GM12865 (cell line): Measurements from ENCODE around the gene CFAP68.

Source experiments
- DNase-seq: peaks from one replicate; pipeline ENCODE4 v3.0.0; 2010; ENCODE audit warnings: low read depth
- H3K4me3 ChIP-seq: 2 replicates; pipeline ENCODE4 v1.5.1; 2011; ENCODE audit warnings: mild to moderate bottlenecking, low read depth, low read length, control low read depth
- TF ChIP-seq, protein P1 (sequence below): IDR thresholded peaks from 2 replicates; pipeline ENCODE4 v1.5.1; 2011; ENCODE audit warnings: low read length, control low read depth, low read depth, inconsistent platforms; ENCODE audit not compliant: insufficient read depth; ENCODE audit errors: missing control alignments

The CFAP68 gene

DNA sequence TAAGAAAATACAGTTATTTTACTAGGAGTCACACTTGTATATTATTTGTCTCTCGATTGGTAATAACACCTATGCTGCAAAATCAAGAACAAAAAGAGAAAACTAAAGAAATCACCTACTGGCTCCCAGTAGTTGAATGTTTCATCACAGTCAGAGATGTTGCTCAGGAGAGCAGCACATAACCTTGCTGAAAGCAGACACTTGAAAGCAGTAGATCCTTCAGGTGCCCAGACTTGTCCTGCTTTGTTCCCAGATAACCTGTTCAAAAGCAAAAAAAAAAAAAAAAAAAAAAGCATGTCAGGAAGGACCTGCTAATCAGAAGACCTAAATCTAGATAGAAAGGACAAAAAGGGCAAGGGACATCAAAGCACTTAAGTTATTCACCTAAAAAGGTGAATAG, 9.2 kb upstream of the CFAP68 start:
- TF ChIP-seq, protein P1, sequence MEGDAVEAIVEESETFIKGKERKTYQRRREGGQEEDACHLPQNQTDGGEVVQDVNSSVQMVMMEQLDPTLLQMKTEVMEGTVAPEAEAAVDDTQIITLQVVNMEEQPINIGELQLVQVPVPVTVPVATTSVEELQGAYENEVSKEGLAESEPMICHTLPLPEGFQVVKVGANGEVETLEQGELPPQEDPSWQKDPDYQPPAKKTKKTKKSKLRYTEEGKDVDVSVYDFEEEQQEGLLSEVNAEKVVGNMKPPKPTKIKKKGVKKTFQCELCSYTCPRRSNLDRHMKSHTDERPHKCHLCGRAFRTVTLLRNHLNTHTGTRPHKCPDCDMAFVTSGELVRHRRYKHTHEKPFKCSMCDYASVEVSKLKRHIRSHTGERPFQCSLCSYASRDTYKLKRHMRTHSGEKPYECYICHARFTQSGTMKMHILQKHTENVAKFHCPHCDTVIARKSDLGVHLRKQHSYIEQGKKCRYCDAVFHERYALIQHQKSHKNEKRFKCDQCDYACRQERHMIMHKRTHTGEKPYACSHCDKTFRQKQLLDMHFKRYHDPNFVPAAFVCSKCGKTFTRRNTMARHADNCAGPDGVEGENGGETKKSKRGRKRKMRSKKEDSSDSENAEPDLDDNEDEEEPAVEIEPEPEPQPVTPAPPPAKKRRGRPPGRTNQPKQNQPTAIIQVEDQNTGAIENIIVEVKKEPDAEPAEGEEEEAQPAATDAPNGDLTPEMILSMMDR: no peak
- DNase-seq: no peak
- peak overlapping the region; percentile 60 for H3K4me3 ChIP-seq

- DNase-seq: no peak
- TF ChIP-seq, protein P1: no peak
- peak overlapping the region; percentile 60 for H3K4me3 ChIP-seq
These were observed 8.8 kb upstream of the CFAP68 start for GRCh38 chr11:111870522-111870885.

- DNase-seq: peak; percentile 93
- H3K4me3 ChIP-seq: peak within 1 kb of the TSS; percentile 60
- TF ChIP-seq, protein P1: peak; percentile 14
These were observed 8.3 kb upstream of the CFAP68 start, which contains the start of gene ALG9 for GRCh38 chr11:111870886-111871692. Gene ALG9 (minus strand): TSS chr11:111871581. CDS start chr11:111871482, 99 bp downstream.

- peak overlapping the region; percentile 60 for H3K4me3 ChIP-seq
- TF ChIP-seq, protein P1: no peak
- DNase-seq: no peak
These were observed 7.6 kb upstream of the CFAP68 start for GRCh38 chr11:111871693-111872161.

GRCh38 chr11:111878385-111878848, 924 bp upstream of the CFAP68 start:
- H3K4me3 ChIP-seq: peak overlapping the region; percentile 77
- no peak for DNase-seq

GRCh38 chr11:111879637-111879960, 258 bp downstream of the CFAP68 start:
- no peak for DNase-seq
- TF ChIP-seq, protein P1: no peak
- peak overlapping the region; percentile 77 for H3K4me3 ChIP-seq

More at GRCh38 chr11:111878385-111878848, 924 bp upstream of the CFAP68 start:
- TF ChIP-seq, protein P1: peak; percentile 3
